LNCaP clone FGC (cell line): Measurements from ENCODE around the gene RRP8.

Experiments used
- DNase-seq: peaks from one replicate; pipeline ENCODE4 v3.0.0-alpha.2; 2011; ENCODE audit warnings: low read depth
- H3K4me3 ChIP-seq: 2 replicates; pipeline ENCODE4 v1.5.1; 2011; ENCODE audit warnings: mild to moderate bottlenecking, low read depth, low read length, control low read depth
- TF ChIP-seq, protein P1 (sequence below): IDR thresholded peaks from 2 replicates; pipeline ENCODE4 v1.5.1; 2012; ENCODE audit warnings: mild to moderate bottlenecking; ENCODE audit not compliant: control insufficient read depth, insufficient read depth; ENCODE audit errors: extremely low read depth

Gene RRP8

DNA sequence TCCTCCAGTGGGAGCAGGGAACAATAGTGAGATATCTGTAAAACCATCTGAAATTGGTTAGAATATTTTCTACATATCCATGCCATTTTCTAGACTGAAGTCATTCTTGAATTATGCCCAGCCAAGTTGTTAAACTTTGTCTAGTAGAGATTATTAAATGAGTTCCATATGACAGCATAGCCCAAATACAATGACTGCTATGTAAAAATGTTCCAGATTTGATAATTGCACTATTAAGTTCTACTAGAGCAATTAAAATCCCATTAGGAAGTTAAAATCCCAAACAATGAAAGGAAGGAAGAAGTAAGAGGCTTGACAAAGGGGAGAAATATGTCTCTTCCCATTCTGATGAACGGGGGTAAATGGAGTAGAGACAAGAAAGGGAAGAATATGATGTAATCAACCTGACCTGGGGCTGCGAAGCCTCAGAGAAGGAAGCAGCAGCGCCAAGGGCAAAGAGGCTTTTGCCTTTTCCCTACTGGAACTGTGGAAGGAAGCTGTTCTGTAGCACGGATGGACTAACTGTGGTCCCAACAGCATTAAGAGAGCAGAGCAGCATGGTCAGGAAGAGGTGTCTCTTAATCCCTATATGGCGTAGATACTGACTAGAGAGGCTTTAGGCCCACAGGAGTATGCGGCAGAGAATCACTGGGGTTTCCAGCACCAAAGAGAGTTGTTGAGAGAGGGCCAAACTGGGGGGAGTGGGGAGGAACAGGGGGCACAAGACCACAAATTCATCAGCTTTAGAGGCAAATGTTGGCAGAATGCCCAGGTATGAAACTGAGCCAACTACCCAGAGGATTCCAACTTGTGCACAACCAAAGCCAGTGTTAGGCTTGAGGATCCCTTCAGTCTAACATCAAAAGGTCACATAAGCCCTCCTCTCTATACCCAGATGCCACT, 26.7 kb downstream of the RRP8 start:
- TF ChIP-seq, protein P1, sequence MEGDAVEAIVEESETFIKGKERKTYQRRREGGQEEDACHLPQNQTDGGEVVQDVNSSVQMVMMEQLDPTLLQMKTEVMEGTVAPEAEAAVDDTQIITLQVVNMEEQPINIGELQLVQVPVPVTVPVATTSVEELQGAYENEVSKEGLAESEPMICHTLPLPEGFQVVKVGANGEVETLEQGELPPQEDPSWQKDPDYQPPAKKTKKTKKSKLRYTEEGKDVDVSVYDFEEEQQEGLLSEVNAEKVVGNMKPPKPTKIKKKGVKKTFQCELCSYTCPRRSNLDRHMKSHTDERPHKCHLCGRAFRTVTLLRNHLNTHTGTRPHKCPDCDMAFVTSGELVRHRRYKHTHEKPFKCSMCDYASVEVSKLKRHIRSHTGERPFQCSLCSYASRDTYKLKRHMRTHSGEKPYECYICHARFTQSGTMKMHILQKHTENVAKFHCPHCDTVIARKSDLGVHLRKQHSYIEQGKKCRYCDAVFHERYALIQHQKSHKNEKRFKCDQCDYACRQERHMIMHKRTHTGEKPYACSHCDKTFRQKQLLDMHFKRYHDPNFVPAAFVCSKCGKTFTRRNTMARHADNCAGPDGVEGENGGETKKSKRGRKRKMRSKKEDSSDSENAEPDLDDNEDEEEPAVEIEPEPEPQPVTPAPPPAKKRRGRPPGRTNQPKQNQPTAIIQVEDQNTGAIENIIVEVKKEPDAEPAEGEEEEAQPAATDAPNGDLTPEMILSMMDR: no peak
- DNase-seq: no peak

DNA sequence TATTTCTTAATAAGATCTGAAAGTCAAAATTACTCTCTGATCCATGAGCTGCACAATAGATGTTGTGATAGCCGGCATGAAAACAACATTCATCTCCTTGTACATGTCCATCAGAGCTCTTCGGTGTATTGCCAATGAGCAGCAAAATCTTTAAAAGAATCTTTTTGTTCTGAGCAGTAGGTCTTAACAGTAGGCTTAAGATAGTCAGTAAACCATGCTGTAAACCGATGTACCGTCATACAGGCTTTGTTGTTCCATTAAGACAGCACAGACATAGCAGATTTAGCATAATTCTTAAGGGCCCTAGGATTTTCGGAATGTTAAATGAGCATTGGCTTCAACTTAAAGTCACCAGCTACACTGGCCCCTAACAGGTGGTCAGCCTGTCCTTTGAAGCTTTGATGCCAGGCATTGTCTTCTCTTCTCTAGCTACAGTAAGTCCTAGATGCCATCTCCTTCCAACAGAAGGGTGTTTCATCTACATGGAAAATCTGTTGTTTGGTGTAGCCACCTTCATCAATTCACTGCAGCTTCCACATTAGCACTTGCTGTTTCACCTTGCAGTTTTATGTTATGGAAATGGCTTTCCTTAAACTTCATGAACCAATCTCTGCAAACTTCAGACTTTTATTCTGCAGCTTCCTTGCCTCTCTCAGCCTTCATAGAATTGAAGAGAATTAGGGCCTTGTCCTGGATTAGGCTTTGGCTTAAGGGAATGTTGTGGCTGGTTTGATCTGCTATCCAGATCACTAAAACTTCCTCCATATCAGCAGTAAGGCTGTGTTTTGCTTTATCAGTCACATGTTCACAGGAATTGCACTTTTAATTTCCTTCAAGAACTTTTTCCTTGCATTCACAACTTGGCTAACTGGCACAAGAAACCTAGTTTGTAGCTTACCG, 28.4 kb downstream of the RRP8 start:
- TF ChIP-seq, protein P1: no peak
- DNase-seq: no peak
- H3K4me3 ChIP-seq: no peak overlapping the region

More for the DNA sequence above, 26.7 kb downstream of the RRP8 start:
- no peak overlapping the region for H3K4me3 ChIP-seq

DNA sequence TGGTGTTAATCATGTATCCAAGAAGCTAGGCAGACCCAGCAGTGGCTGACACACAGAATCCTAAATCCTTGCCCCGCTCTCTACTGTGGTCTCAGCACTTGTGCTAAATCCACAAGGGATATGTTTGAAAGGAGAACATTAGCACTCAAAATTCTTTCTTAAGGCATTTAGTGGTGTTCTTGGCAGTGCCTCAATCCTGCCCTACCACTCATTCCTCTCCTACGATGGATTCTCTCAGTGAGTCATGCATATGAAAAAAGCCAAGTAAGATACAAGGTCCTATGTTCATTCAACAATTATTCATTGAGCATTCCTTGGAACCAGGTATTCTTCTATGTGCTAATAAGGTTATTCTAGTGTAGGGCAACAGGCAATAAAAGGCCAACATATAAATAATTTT, 31.2 kb downstream of the RRP8 start:
- H3K4me3 ChIP-seq: no peak overlapping the region
- TF ChIP-seq, protein P1: no peak
- no peak for DNase-seq

DNA sequence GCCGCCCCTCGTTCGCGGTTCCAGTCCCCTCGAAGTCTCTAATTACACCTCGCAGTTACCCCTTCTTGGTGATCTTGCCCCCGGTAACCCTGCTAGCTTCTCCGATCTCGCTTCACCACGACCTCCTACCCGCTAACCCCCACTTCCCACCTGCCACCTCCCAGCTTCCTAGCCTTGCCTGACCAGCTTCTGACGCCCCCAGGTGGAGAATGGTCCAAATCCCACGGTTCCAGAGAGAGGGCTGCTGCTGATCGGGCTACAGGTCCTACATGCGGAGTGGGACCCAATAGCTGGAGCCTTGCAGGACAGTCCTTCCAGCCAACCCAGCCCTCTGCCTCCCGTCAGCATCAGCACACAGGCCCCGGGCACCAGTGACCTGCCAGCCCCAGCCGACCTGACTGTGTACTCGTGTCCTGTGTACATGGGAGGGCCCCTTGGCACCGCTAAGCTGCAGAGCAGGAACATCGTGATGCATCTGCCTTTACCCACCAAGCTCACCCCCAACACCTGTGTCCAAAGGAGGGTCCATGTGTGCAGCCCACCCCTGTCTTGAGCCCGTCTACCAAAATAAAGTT, 31.9 kb downstream of the RRP8 start:
- no peak for DNase-seq
- H3K4me3 ChIP-seq: no peak overlapping the region
- TF ChIP-seq, protein P1: no peak

DNA sequence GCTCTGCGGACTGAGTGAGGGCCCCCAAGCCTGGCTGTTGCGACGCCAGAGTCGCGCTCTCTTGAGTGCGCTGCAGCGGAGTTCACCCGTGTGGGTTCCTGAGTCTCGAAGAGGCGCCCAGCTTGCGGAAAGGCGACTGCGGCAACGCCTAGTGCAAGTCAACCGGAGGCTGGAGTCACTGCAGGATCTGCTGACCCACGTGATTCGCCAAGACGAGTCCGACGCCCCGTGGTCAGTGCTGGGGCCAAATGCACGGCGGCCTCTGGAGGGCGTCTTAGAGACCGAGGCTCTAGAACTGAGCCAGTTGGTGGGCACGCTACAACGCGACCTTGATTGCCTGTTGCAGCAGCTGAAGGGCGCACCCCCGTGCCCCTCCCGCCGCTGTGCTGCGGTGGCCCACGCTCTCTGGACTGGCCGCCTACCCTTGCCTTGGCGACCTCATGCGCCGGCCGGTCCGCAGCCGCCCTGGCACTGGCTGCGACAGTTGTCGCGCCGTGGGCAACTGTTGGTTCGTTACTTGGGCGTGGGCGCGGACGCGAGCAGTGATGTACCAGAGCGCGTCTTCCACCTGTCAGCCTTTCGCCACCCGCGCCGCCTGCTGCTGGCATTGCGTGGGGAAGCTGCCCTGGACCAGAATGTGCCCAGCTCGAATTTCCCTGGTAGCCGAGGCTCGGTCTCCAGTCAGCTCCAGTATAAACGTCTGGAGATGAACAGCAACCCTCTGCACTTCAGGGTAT, 32.6 kb downstream of the RRP8 start:
- no peak overlapping the region for H3K4me3 ChIP-seq
- TF ChIP-seq, protein P1: no peak
- DNase-seq: no peak

DNA sequence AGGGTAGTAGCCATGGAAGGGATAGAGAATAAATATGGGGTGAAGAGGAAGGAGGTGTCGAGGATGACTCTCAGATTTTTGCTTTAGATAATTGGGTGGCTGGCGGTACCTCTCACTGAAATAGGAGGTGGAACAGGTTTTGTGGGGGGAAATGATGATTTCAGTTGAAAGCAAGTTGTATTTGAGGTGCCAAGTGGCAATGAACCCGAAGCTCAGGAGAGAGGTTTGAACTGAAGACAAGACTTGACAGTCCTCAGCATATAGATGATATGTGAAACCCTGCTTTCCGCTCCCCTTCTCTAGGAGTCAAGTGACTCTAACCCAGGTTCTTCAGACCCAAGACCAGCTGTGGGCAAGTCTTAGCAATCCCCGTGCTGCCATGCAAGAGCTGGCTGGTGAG, 33.7 kb downstream of the RRP8 start:
- TF ChIP-seq, protein P1: no peak
- no peak overlapping the region for H3K4me3 ChIP-seq
- DNase-seq: no peak
